Thymus (tissue), 11 donors: ENCODE results near the gene FBXW11. TPM values are rescaled to one million over a fixed set of nuclear protein-coding genes. Genes with fewer than 3 reads are reported as not detected.
A peak's percentile ranks its signal among the peaks of the same experiment; 100 is the strongest.
"Not testable (repeated sequence)": the region's sequence is repeated elsewhere in the genome, so short reads cannot be mapped to it uniquely, and the experiment has no call there.

ENCODE experiments used
- DNase-seq, 9 donors: peaks; one replicate each; pipeline ENCODE4 v3.0.0-alpha.2; 2013; ENCODE audit warnings: low spot score in 9 of 9, low read depth in 6 of 9, missing footprints in 1 of 9
- H3K27ac ChIP-seq, 2 donors: one replicate each; pipeline ENCODE4 v1.5.1; 2013; ENCODE audit warnings: control low read depth in 1 of 2, low read depth in 1 of 2, low read length in 1 of 2, mild to moderate bottlenecking in 1 of 2, moderate library complexity in 1 of 2
- H3K27me3 ChIP-seq, 2 donors: one replicate each; pipeline ENCODE4 v1.5.1; 2013; ENCODE audit warnings: low read length in 1 of 2; ENCODE audit not compliant: control insufficient read depth in 2 of 2, insufficient read depth in 1 of 2
- H3K36me3 ChIP-seq, 2 donors: one replicate each; pipeline ENCODE4 v1.5.1; 2013; ENCODE audit warnings: low read length in 1 of 2, mild to moderate bottlenecking in 1 of 2, moderate library complexity in 1 of 2; ENCODE audit not compliant: control insufficient read depth in 2 of 2, insufficient read depth in 2 of 2
- H3K4me1 ChIP-seq, 2 donors: one replicate each; pipeline ENCODE4 v1.5.1; 2013; ENCODE audit warnings: low read length in 2 of 2; ENCODE audit not compliant: control insufficient read depth in 2 of 2, insufficient read depth in 2 of 2
- H3K4me3 ChIP-seq, 2 donors: one replicate each; pipeline ENCODE4 v1.5.1; 2013; ENCODE audit warnings: low read length in 2 of 2, control low read depth in 1 of 2, mild to moderate bottlenecking in 1 of 2
- H3K9me3 ChIP-seq, 2 donors: one replicate each; pipeline ENCODE4 v1.5.1; 2013; ENCODE audit warnings: low read length in 1 of 2, mild to moderate bottlenecking in 1 of 2; ENCODE audit not compliant: control insufficient read depth in 2 of 2, insufficient read depth in 1 of 2
- WGBS: extraction: QIAGEN DNeasy Blood & Tissue Kit; methylation state at CpG from one replicate; pipeline ENCODE4 v1.1.7; 2013; 5-methylcytosine and 5-hydroxymethylcytosine counted together
- polyA plus RNA-seq: library from polyadenylated mRNA; stranded (reverse); fragments of 200-250 nt; gene quantifications from one replicate; pipeline ENCODE4 v1.2.3, GENCODE V29; 2013
- total RNA-seq: library from RNA; stranded (reverse); fragments of 120-200 nt; gene quantifications from one replicate; pipeline ENCODE4 v1.2.4, GENCODE V29; 2013
- donor health status: healthy.

FBXW11 gene
- total and polyA plus RNA-seq, 2 donors: 12.5 to 27.5 TPM

- no peaks in the 10 kb centered on the region for H3K27me3 ChIP-seq
- H3K27ac ChIP-seq: no peak overlapping the region
- no peak for DNase-seq
- H3K4me1 ChIP-seq: no peaks in the 10 kb centered on the region
- 99% methylated on average over 25 of the region's 25 CpGs for WGBS
- no peaks in the 10 kb centered on the region for H3K36me3 ChIP-seq
- peaks cover 4 to 10% of the 10 kb centered on the region in 2 donors for H3K9me3 ChIP-seq
- no peak overlapping the region for H3K4me3 ChIP-seq
Measured at GRCh38 chr5:171924493-171925122, 81.8 kb downstream of the FBXW11 start.

GRCh38 chr5:171920765-171921391 lies 85.6 kb downstream of the FBXW11 start:
- Histone ChIP-seq H3K4me3 (no peak overlapping the region), H3K4me1 (no peaks in the 10 kb centered on the region), H3K36me3 (no peaks in the 10 kb centered on the region), H3K27ac (no peak overlapping the region), H3K27me3 (no peaks in the 10 kb centered on the region), H3K9me3 (peaks cover 4 to 10% of the 10 kb centered on the region in 2 donors)
- DNase-seq: no peak
- WGBS: 99% methylated on average over 6 of the region's 6 CpGs

GRCh38 chr5:171915700-171916099 lies 90.7 kb downstream of the FBXW11 start:
- H3K27me3 ChIP-seq, H3K36me3 ChIP-seq, H3K4me3 ChIP-seq, DNase-seq, H3K9me3 ChIP-seq, H3K4me1 ChIP-seq, H3K27ac ChIP-seq: not testable (repeated sequence)
- WGBS: over 99% methylated on average over 4 of the region's 4 CpGs

GRCh38 chr5:171914726-171915338 lies 91.6 kb downstream of the FBXW11 start:
- Histone ChIP-seq H3K27ac (no peak overlapping the region), H3K4me1 (peaks cover 2 to 3% of the 10 kb centered on the region in 2 donors)
- 97% methylated on average over 5 of the region's 5 CpGs for WGBS

GRCh38 chr5:171913987-171914273 lies 92.5 kb downstream of the FBXW11 start:
- no peaks in the 10 kb centered on the region for H3K9me3 ChIP-seq
- DNase-seq: no peak
- H3K36me3 ChIP-seq: peaks cover 0 to 5% of the 10 kb centered on the region in 2 donors
- peaks cover 2 to 3% of the 10 kb centered on the region in 2 donors for H3K4me1 ChIP-seq
- no peaks in the 10 kb centered on the region for H3K27me3 ChIP-seq
- no peak overlapping the region for H3K4me3 ChIP-seq
- H3K27ac ChIP-seq: no peak overlapping the region

More at GRCh38 chr5:171914726-171915338, 91.6 kb downstream of the FBXW11 start:
- no peaks in the 10 kb centered on the region for H3K9me3 ChIP-seq
- no peaks in the 10 kb centered on the region for H3K27me3 ChIP-seq
- no peaks in the 10 kb centered on the region for H3K36me3 ChIP-seq
- no peak for DNase-seq
- H3K4me3 ChIP-seq: no peak overlapping the region

- H3K4me1 ChIP-seq: peaks cover 4 to 6% of the 10 kb centered on the region in 2 donors
- DNase-seq: no peak
- no peak overlapping the region for H3K27ac ChIP-seq
- WGBS: 93% methylated on average over 2 of the region's 2 CpGs
- H3K36me3 ChIP-seq: peaks cover 0 to 9% of the 10 kb centered on the region in 2 donors
- no peak overlapping the region for H3K4me3 ChIP-seq
- no peaks in the 10 kb centered on the region for H3K27me3 ChIP-seq
- H3K9me3 ChIP-seq: no peaks in the 10 kb centered on the region
Measured at GRCh38 chr5:171911152-171911551, 95.3 kb downstream of the FBXW11 start.

- Histone ChIP-seq H3K4me3 (no peak overlapping the region), H3K27ac (no peak overlapping the region), H3K36me3 (peaks cover 0 to 9% of the 10 kb centered on the region in 2 donors), H3K9me3 (no peaks in the 10 kb centered on the region), H3K27me3 (no peaks in the 10 kb centered on the region), H3K4me1 (peaks cover 6 to 8% of the 10 kb centered on the region in 2 donors)
- DNase-seq: no peak
- WGBS: 95% methylated on average over 3 of the region's 3 CpGs
Measured at GRCh38 chr5:171908638-171909037, 97.8 kb downstream of the FBXW11 start.

GRCh38 chr5:171907725-171908343 lies 98.6 kb downstream of the FBXW11 start:
- peaks cover 0 to 9% of the 10 kb centered on the region in 2 donors for H3K36me3 ChIP-seq
- 38% methylated on average over 4 of the region's 4 CpGs for WGBS
- H3K27ac ChIP-seq: no peak overlapping the region
- no peak overlapping the region for H3K4me3 ChIP-seq
- peaks cover 6 to 8% of the 10 kb centered on the region in 2 donors for H3K4me1 ChIP-seq
- no peaks in the 10 kb centered on the region for H3K9me3 ChIP-seq
- DNase-seq: peak; percentile 30 to 82 (median 64)
- H3K27me3 ChIP-seq: no peaks in the 10 kb centered on the region
